ENCODE results near the gene DNAJB8. TPM values are rescaled to one million over a fixed set of nuclear protein-coding genes. Genes with fewer than 3 reads are reported as not detected.

Gene DNAJB8
- total and polyA plus RNA-seq, 9 of the 15 experiments (the other 6 are each of a cell fraction or from before 2014, with no cell fraction given) = not detected

DNA sequence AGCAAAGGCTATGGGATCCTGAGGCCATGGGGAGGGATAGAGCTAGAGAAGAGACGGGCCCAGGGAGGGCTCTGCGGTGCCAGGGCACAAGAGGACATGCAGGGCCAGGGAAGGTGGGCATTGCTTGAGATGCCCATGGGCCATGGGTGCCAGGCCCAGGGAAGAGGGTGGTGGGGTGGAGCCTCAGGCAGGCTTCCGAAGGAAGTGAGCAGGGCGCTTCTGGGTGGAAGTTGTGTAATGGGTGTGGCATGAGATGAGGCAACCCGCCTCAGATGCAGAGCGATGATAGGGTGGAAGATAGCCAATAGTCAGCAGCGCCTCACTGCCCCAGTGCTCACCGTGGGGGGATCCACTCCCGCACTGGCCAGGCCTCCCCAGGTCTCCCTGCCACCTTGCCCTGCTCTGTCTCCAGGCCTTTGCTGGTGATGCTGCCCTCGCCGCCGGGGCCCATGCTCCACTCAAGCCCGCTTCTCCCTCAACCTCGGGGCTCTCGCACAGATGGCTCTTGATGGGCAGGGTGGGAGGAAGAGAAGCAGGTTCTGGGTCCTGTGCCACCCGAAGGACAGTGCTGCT lies 51.4 kb downstream of the DNAJB8 start (continued):
- TF ChIP-seq NUFIP1 (IDR thresholded peaks at IDR 0.05; ENCODE audit: partially characterized antibody) (no peak), MCM7 (IDR thresholded peaks at IDR 0.05) (no peak), MAFK (IDR thresholded peaks at IDR 0.05; ENCODE audit: low read length) (no peak), FOXP1 (CRISPR knock-in tag; IDR thresholded peaks at IDR 0.05) (0 out of 2 replicates have a peak, but pooled peaks have one; percentile 14), THRAP3 (IDR thresholded peaks at IDR 0.05; ENCODE audit: borderline replicate concordance) (no peak), NR4A1 (CRISPR knock-in tag; IDR thresholded peaks at IDR 0.05) (no peak), NR4A1 (tag; IDR thresholded peaks at IDR 0.05) (peak; percentile 22; the same call in 1 of the 2 replicates), ZNF586 (CRISPR knock-in tag; conservative IDR thresholded peaks at IDR 0.05) (no peak), EP300 (IDR thresholded peaks at IDR 0.05; ENCODE audit: low read length) (peak; percentile 81), ESRRB (CRISPR knock-in tag; IDR thresholded peaks at IDR 0.05; ENCODE audit: borderline replicate concordance) (0 out of 2 replicates have a peak, but pooled peaks have one; percentile 41), YBX1 (IDR thresholded peaks at IDR 0.05) (no peak), CEBPG (CRISPR knock-in tag; IDR thresholded peaks at IDR 0.05) (peak; percentile 85), CEBPG (tag; conservative IDR thresholded peaks at IDR 0.05 in 1 of 2, IDR thresholded peaks at IDR 0.05 in 1 of 2) (peak; percentile 89 to 93), TEAD2 (tag; IDR thresholded peaks at IDR 0.05) (no peak), POLR2A (conservative IDR thresholded peaks at IDR 0.05) (peak; percentile 72), PHTF2 (CRISPR knock-in tag; IDR thresholded peaks at IDR 0.05) (0 out of 2 replicates have a peak, but pooled peaks have one; percentile 31), POLR2G (IDR thresholded peaks at IDR 0.05; ENCODE audit: low read depth, low read length) (peak; percentile 82), SMAD4 (CRISPR knock-in tag; conservative IDR thresholded peaks at IDR 0.05) (peak; percentile 17), PHF21A (IDR thresholded peaks at IDR 0.05; ENCODE audit: borderline replicate concordance, low read depth) (no peak), ZBED1 (IDR thresholded peaks at IDR 0.05) (no peak)
- TF ChIP-seq, protein P1, sequence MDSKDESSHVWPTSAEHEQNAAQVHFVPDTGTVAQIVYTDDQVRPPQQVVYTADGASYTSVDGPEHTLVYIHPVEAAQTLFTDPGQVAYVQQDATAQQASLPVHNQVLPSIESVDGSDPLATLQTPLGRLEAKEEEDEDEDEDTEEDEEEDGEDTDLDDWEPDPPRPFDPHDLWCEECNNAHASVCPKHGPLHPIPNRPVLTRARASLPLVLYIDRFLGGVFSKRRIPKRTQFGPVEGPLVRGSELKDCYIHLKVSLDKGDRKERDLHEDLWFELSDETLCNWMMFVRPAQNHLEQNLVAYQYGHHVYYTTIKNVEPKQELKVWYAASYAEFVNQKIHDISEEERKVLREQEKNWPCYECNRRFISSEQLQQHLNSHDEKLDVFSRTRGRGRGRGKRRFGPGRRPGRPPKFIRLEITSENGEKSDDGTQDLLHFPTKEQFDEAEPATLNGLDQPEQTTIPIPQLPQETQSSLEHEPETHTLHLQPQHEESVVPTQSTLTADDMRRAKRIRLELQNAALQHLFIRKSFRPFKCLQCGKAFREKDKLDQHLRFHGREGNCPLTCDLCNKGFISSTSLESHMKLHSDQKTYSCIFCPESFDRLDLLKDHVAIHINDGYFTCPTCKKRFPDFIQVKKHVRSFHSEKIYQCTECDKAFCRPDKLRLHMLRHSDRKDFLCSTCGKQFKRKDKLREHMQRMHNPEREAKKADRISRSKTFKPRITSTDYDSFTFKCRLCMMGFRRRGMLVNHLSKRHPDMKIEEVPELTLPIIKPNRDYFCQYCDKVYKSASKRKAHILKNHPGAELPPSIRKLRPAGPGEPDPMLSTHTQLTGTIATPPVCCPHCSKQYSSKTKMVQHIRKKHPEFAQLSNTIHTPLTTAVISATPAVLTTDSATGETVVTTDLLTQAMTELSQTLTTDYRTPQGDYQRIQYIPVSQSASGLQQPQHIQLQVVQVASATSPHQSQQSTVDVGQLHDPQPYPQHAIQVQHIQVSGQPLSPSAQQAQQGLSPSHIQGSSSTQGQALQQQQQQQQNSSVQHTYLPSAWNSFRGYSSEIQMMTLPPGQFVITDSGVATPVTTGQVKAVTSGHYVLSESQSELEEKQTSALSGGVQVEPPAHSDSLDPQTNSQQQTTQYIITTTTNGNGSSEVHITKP (IDR thresholded peaks at IDR 0.05; ENCODE audit: partially characterized antibody) = no peak
- TF ChIP-seq, protein P2, sequence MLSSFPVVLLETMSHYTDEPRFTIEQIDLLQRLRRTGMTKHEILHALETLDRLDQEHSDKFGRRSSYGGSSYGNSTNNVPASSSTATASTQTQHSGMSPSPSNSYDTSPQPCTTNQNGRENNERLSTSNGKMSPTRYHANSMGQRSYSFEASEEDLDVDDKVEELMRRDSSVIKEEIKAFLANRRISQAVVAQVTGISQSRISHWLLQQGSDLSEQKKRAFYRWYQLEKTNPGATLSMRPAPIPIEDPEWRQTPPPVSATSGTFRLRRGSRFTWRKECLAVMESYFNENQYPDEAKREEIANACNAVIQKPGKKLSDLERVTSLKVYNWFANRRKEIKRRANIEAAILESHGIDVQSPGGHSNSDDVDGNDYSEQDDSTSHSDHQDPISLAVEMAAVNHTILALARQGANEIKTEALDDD (IDR thresholded peaks at IDR 0.05) = no peak
- TF ChIP-seq, protein P3, sequence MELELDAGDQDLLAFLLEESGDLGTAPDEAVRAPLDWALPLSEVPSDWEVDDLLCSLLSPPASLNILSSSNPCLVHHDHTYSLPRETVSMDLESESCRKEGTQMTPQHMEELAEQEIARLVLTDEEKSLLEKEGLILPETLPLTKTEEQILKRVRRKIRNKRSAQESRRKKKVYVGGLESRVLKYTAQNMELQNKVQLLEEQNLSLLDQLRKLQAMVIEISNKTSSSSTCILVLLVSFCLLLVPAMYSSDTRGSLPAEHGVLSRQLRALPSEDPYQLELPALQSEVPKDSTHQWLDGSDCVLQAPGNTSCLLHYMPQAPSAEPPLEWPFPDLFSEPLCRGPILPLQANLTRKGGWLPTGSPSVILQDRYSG (tag; conservative IDR thresholded peaks at IDR 0.05; ENCODE audit: low read depth) = peak; percentile 36; the same call in 1 of the 2 replicates
- TF ChIP-seq, protein P4, sequence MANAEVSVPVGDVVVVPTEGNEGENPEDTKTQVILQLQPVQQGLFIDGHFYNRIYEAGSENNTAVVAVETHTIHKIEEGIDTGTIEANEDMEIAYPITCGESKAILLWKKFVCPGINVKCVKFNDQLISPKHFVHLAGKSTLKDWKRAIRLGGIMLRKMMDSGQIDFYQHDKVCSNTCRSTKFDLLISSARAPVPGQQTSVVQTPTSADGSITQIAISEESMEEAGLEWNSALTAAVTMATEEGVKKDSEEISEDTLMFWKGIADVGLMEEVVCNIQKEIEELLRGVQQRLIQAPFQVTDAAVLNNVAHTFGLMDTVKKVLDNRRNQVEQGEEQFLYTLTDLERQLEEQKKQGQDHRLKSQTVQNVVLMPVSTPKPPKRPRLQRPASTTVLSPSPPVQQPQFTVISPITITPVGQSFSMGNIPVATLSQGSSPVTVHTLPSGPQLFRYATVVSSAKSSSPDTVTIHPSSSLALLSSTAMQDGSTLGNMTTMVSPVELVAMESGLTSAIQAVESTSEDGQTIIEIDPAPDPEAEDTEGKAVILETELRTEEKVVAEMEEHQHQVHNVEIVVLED (CRISPR knock-in tag; IDR thresholded peaks at IDR 0.05) = peak; percentile 12; the same call in 1 of the 2 replicates

All from K562 (cell line).